ENCODE measurements around the gene IFI27. TPM values are rescaled to one million over a fixed set of nuclear protein-coding genes. Genes with fewer than 3 reads are reported as not detected.

Gene IFI27
- total and polyA plus RNA-seq, 2 of the 4 experiments (the other 2 are of a cell fraction) = under 0.01 to 0.60 TPM

DNA sequence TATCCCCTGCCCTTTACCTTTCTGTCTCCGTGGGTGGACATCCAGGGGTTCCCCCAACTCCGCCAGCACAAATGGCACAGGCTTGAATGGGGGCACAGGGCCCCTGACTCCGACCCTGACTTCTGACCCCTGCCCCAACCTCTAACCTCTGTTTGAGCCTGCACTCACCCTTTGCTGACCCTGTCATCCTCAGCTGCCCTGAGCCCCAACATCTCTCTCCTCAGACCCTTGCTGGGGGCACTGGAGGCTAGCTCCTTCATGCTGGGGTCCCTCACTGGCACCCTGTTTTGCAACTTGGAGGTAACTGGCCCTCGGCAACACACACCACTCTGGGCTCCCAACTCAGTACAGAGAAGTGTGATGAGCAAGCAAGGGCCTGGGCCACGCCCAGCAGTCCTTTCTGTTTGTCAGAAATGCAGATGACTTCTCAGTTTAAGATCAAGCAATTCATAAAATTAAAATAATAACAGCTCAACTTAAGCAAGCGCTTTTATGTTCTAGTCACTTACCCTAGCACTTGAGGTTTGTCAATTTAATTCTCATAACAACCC is 2.1 kb downstream of the IFI27 start:
- no peak overlapping the region for H3K56ac ChIP-seq (ENCODE audit: extremely low read depth, insufficient read depth, low read length)
- CTCF ChIA-PET = no interaction called here
- dilution Hi-C loops (cut with HindIII; ENCODE audit: low sequenced_read_pairs, unreplicated experiment) = no loop called here

More for the DNA sequence above, 2.1 kb downstream of the IFI27 start:
- POLR2A ChIA-PET (ENCODE audit: unreplicated experiment) = no interaction called here
- no peak overlapping the region for H2BK20ac ChIP-seq (ENCODE audit: low read depth, low read length)
- H3K27ac ChIP-seq (ENCODE audit: insufficient read depth, low read length) = no peak overlapping the region
- H3K9me3 ChIP-seq (ENCODE audit: control insufficient read depth, insufficient read depth, low read length) = no peaks in the 10 kb centered on the region
- H3K9me1 ChIP-seq (ENCODE audit: insufficient read depth, low read length) = 0 out of 2 replicates have a peak, but pooled peaks cover 3% of the 10 kb centered on the region
- H3K4me1 ChIP-seq (ENCODE audit: control insufficient read depth, insufficient read depth, low read length) = no peaks in the 10 kb centered on the region
- in situ Hi-C loops (cut with MboI; ENCODE audit: low sequenced_read_pairs) (no loop called here), intact Hi-C loops (cut with micrococcal nuclease) (no loop called here)
- H4K5ac ChIP-seq (ENCODE audit: low read depth, low read length) = no peak overlapping the region
- no peak overlapping the region for H2BK5ac ChIP-seq (ENCODE audit: low read depth, low read length, poor library complexity, severe bottlenecking)
- H2BK15ac ChIP-seq (ENCODE audit: low read depth, low read length) = no peak overlapping the region
- no peak overlapping the region for H2AFZ ChIP-seq (replicated peaks; ENCODE audit: low read length, poor library complexity)
- DNase-seq (no peak), ATAC-seq (ENCODE audit: low read depth) (no peak)
- no TSS peak for BruUV-seq (replicated peaks)
- no peak overlapping the region for H3K23ac ChIP-seq (ENCODE audit: low read depth, low read length)
- 60% methylated on average over 2 of the region's 6 CpGs; no CpG with 5 or more reads in 1 of the 2 experiments for WGBS, 2 experiments (ENCODE audit: extremely low coverage in 2 of 2, insufficient read length in 1 of 2)
- TF ChIP-seq USF2 (IDR thresholded peaks at IDR 0.05; ENCODE audit: low read depth, low read length) (no peak), POLR2A (IDR thresholded peaks at IDR 0.05; ENCODE audit: low read depth, low read length) (no peak), RFX5 (IDR thresholded peaks at IDR 0.05; ENCODE audit: low read depth, low read length) (no peak), RAD21 (IDR thresholded peaks at IDR 0.05; ENCODE audit: low read length) (no peak), CTCF (conservative IDR thresholded peaks at IDR 0.05; ENCODE audit: low read depth, low read length) (no peak), RCOR1 (IDR thresholded peaks at IDR 0.05; ENCODE audit: insufficient replicate concordance, low read length) (no peak), MAFK (IDR thresholded peaks at IDR 0.05; ENCODE audit: low read depth, low read length) (no peak), BHLHE40 (IDR thresholded peaks at IDR 0.05; ENCODE audit: low read depth, low read length) (no peak), FOS (IDR thresholded peaks at IDR 0.05; ENCODE audit: low read depth, low read length) (no peak), NFE2L2 (IDR thresholded peaks at IDR 0.05; ENCODE audit: low read depth, low read length) (no peak), SMC3 (IDR thresholded peaks at IDR 0.05; ENCODE audit: low read depth, low read length) (no peak), CEBPB (IDR thresholded peaks at IDR 0.05; ENCODE audit: low read depth, low read length) (no peak), CHD1 (IDR thresholded peaks at IDR 0.05; ENCODE audit: low read depth, low read length) (no peak), MXI1 (IDR thresholded peaks at IDR 0.05; ENCODE audit: borderline replicate concordance, low read depth, low read length) (no peak)
- TF ChIP-seq, protein P1, sequence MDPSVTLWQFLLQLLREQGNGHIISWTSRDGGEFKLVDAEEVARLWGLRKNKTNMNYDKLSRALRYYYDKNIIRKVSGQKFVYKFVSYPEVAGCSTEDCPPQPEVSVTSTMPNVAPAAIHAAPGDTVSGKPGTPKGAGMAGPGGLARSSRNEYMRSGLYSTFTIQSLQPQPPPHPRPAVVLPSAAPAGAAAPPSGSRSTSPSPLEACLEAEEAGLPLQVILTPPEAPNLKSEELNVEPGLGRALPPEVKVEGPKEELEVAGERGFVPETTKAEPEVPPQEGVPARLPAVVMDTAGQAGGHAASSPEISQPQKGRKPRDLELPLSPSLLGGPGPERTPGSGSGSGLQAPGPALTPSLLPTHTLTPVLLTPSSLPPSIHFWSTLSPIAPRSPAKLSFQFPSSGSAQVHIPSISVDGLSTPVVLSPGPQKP (IDR thresholded peaks at IDR 0.05; ENCODE audit: borderline replicate concordance, low read depth, low read length) = no peak
- no peaks in the 10 kb centered on the region for H4K20me1 ChIP-seq (ENCODE audit: insufficient read depth, low read length)
- H2AK9ac ChIP-seq (replicated peaks; ENCODE audit: low read depth, low read length, poor library complexity) = no peak overlapping the region
- no peak overlapping the region for H3K4me3 ChIP-seq (ENCODE audit: insufficient read depth, low read depth, low read length)
- H4K8ac ChIP-seq (ENCODE audit: low read depth in 2 of 2, low read length in 2 of 2) = no peak overlapping the region
- no peak overlapping the region for H3K18ac ChIP-seq (ENCODE audit: low read depth, low read length)
- H2BK120ac ChIP-seq (ENCODE audit: low read depth, low read length) = no peak overlapping the region
- H3K27me3 ChIP-seq (ENCODE audit: control insufficient read depth, insufficient read depth, low read length) = peaks cover 13% of the 10 kb centered on the region; the same call in 1 of the 2 replicates
- no peaks in the 10 kb centered on the region for H3K36me3 ChIP-seq (ENCODE audit: control insufficient read depth, insufficient read depth, low read length)
- H4K91ac ChIP-seq (ENCODE audit: insufficient read depth, low read depth, low read length) = no peak overlapping the region
- no peak overlapping the region for H2AK5ac ChIP-seq (ENCODE audit: low read depth, low read length)
- no peak overlapping the region for H3K4me2 ChIP-seq (ENCODE audit: low read depth, low read length)
- H3K9ac ChIP-seq (ENCODE audit: low read depth, low read length) = no peak overlapping the region
- no peak overlapping the region for H3K14ac ChIP-seq (replicated peaks; ENCODE audit: low read depth, low read length)
- no peak overlapping the region for H3K4ac ChIP-seq (ENCODE audit: low read depth, low read length)
- no peaks in the 10 kb centered on the region for H3K79me1 ChIP-seq (ENCODE audit: low read depth in 1 of 2, low read length in 2 of 2)

Measured in IMR-90 (cell line).